ENCODE measurements around the gene NPTXR. TPM values are rescaled to one million over a fixed set of nuclear protein-coding genes. Genes with fewer than 3 reads are reported as not detected.
"Not testable (repeated sequence)": the region's sequence is repeated elsewhere in the genome, so short reads cannot be mapped to it uniquely, and the experiment has no call there.

NPTXR gene
- polyA plus RNA-seq, 1 donor from 2014 or later: 0.04 TPM

- Mint-ChIP-seq H3K4me1 (peaks cover 0 to 3% (median 0%) of the 10 kb centered on the region in 3 donors), H3K9me3 (no peaks in the 10 kb centered on the region), H3K27me3 (peaks cover 12% of the 10 kb centered on the region), H3K36me3 (no peaks in the 10 kb centered on the region), H3K4me3 (no peak overlapping the region), H3K27ac (no peak overlapping the region)
These were observed 20.2 kb downstream of the NPTXR start for GRCh38 chr22:38823637-38824036.

- no peak overlapping the region for H3K4me3 Mint-ChIP-seq
- H3K27me3 Mint-ChIP-seq: peaks cover 13% of the 10 kb centered on the region
- H3K4me1 Mint-ChIP-seq: peaks cover 0 to 3% (median 0%) of the 10 kb centered on the region in 3 donors
- H3K27ac Mint-ChIP-seq: no peak overlapping the region
- H3K9me3 Mint-ChIP-seq: no peaks in the 10 kb centered on the region
- H3K36me3 Mint-ChIP-seq: no peaks in the 10 kb centered on the region
These were observed 20.8 kb downstream of the NPTXR start for GRCh38 chr22:38823076-38823475.

- no peak overlapping the region for H3K4me3 Mint-ChIP-seq
- H3K27me3 Mint-ChIP-seq: peaks cover 18% of the 10 kb centered on the region
- no peaks in the 10 kb centered on the region for H3K36me3 Mint-ChIP-seq
- peaks cover 0 to 1% (median 0%) of the 10 kb centered on the region in 3 donors for H3K9me3 Mint-ChIP-seq
- peak overlapping the region in 1 of 3 donors; percentile 20 for H3K27ac Mint-ChIP-seq
- H3K4me1 Mint-ChIP-seq: peaks cover 0 to 3% (median 0%) of the 10 kb centered on the region in 3 donors
These were observed 23.8 kb downstream of the NPTXR start for GRCh38 chr22:38820020-38820419.

GRCh38 chr22:38819387-38819940 is 24.4 kb downstream of the NPTXR start:
- no peaks in the 10 kb centered on the region for H3K36me3 Mint-ChIP-seq
- peaks cover 0 to 3% (median 1%) of the 10 kb centered on the region in 3 donors for H3K4me1 Mint-ChIP-seq
- H3K4me3 Mint-ChIP-seq: no peak overlapping the region
- peaks cover 0 to 3% (median 0%) of the 10 kb centered on the region in 3 donors for H3K9me3 Mint-ChIP-seq
- H3K27ac Mint-ChIP-seq: no peak overlapping the region
- H3K27me3 Mint-ChIP-seq: peaks cover 23% of the 10 kb centered on the region

- Mint-ChIP-seq H3K36me3 (no peaks in the 10 kb centered on the region), H3K27ac (no peak overlapping the region), H3K27me3 (peaks cover 23% of the 10 kb centered on the region), H3K9me3 (peaks cover 0 to 3% (median 0%) of the 10 kb centered on the region in 3 donors), H3K4me1 (peaks cover 0 to 1% (median 0%) of the 10 kb centered on the region in 3 donors), H3K4me3 (no peak overlapping the region)
These were observed 26.6 kb downstream of the NPTXR start for GRCh38 chr22:38817196-38817595.

- no peak overlapping the region for H3K27ac Mint-ChIP-seq
- no peaks in the 10 kb centered on the region for H3K36me3 Mint-ChIP-seq
- H3K27me3 Mint-ChIP-seq: peaks cover 29% of the 10 kb centered on the region
- peaks cover 0 to 7% (median 0%) of the 10 kb centered on the region in 3 donors for H3K9me3 Mint-ChIP-seq
- peaks cover 0 to 3% (median 1%) of the 10 kb centered on the region in 3 donors for H3K4me1 Mint-ChIP-seq
- H3K4me3 Mint-ChIP-seq: no peak overlapping the region
These were observed 28.0 kb downstream of the NPTXR start for GRCh38 chr22:38815842-38816241.

- Mint-ChIP-seq H3K27me3 (peaks cover 21% of the 10 kb centered on the region), H3K4me3 (peak overlapping the region in 1 of 4 donors; percentile 2), H3K36me3 (peaks cover 3% of the 10 kb centered on the region), H3K9me3 (peaks cover 6 to 19% (median 12%) of the 10 kb centered on the region in 3 donors), H3K27ac (no peak overlapping the region), H3K4me1 (peaks cover 0 to 3% (median 1%) of the 10 kb centered on the region in 3 donors)
These were observed 32.6 kb downstream of the NPTXR start for GRCh38 chr22:38811241-38811640.

GRCh38 chr22:38805041-38805593 is 38.7 kb downstream of the NPTXR start:
- not testable (repeated sequence) for H3K9me3 Mint-ChIP-seq, H3K4me1 Mint-ChIP-seq, H3K4me3 Mint-ChIP-seq, H3K27ac Mint-ChIP-seq, H3K36me3 Mint-ChIP-seq
- peaks cover 17% of the 10 kb centered on the region for H3K27me3 Mint-ChIP-seq

GRCh38 chr22:38802671-38803121 is 41.1 kb downstream of the NPTXR start:
- H3K4me3 Mint-ChIP-seq: no peak overlapping the region
- no peak overlapping the region for H3K27ac Mint-ChIP-seq
- no peaks in the 10 kb centered on the region for H3K36me3 Mint-ChIP-seq
- peaks cover 0 to 3% (median 0%) of the 10 kb centered on the region in 3 donors for H3K4me1 Mint-ChIP-seq
- H3K27me3 Mint-ChIP-seq: peaks cover 31% of the 10 kb centered on the region
- H3K9me3 Mint-ChIP-seq: peaks cover 0 to 2% (median 2%) of the 10 kb centered on the region in 3 donors

GRCh38 chr22:38799265-38800002 is 44.4 kb downstream of the NPTXR start:
- no peak overlapping the region for H3K27ac Mint-ChIP-seq
- H3K4me3 Mint-ChIP-seq: no peak overlapping the region
- no peaks in the 10 kb centered on the region for H3K36me3 Mint-ChIP-seq
- H3K27me3 Mint-ChIP-seq: peaks cover 31% of the 10 kb centered on the region
- H3K9me3 Mint-ChIP-seq: peaks cover 0 to 2% (median 2%) of the 10 kb centered on the region in 3 donors
- H3K4me1 Mint-ChIP-seq: peaks cover under 1 to 6% (median 2%) of the 10 kb centered on the region in 3 donors

GRCh38 chr22:38798496-38798895 is 45.3 kb downstream of the NPTXR start:
- no peaks in the 10 kb centered on the region for H3K36me3 Mint-ChIP-seq
- peaks cover 28% of the 10 kb centered on the region for H3K27me3 Mint-ChIP-seq
- peaks cover 6 to 9% (median 7%) of the 10 kb centered on the region in 3 donors for H3K4me1 Mint-ChIP-seq
- no peak overlapping the region for H3K4me3 Mint-ChIP-seq
- H3K27ac Mint-ChIP-seq: no peak overlapping the region
- peaks cover 0 to 2% (median 2%) of the 10 kb centered on the region in 3 donors for H3K9me3 Mint-ChIP-seq

- peak overlapping the region in 1 of 4 donors; percentile 18 for H3K4me3 Mint-ChIP-seq
- no peak overlapping the region for H3K27ac Mint-ChIP-seq
- peaks cover 0 to 2% (median 2%) of the 10 kb centered on the region in 3 donors for H3K9me3 Mint-ChIP-seq
- peaks cover 21% of the 10 kb centered on the region for H3K27me3 Mint-ChIP-seq
- peaks cover 13 to 15% (median 13%) of the 10 kb centered on the region in 3 donors for H3K4me1 Mint-ChIP-seq
- no peaks in the 10 kb centered on the region for H3K36me3 Mint-ChIP-seq
These were observed 47.4 kb downstream of the NPTXR start for GRCh38 chr22:38796262-38796957.

GRCh38 chr22:38795569-38795968 is 48.3 kb downstream of the NPTXR start:
- no peaks in the 10 kb centered on the region for H3K36me3 Mint-ChIP-seq
- H3K27ac Mint-ChIP-seq: peak overlapping the region in 1 of 3 donors; percentile 36
- H3K9me3 Mint-ChIP-seq: peaks cover 0 to 2% (median 0%) of the 10 kb centered on the region in 3 donors
- H3K4me1 Mint-ChIP-seq: peaks cover 13 to 15% (median 13%) of the 10 kb centered on the region in 3 donors
- peak overlapping the region in 1 of 4 donors; percentile 42 for H3K4me3 Mint-ChIP-seq
- peaks cover 17% of the 10 kb centered on the region for H3K27me3 Mint-ChIP-seq

GRCh38 chr22:38793721-38794466 is 49.9 kb downstream of the NPTXR start, which contains the start of gene DNAL4:
TSS of gene DNAL4 (minus strand) at chr22:38794143. CDS start at chr22:38782731, 11,412 bp downstream.
- H3K27ac Mint-ChIP-seq: peak within 1 kb of the TSS; percentile 69 to 89 (median 80)
- H3K9me3 Mint-ChIP-seq: no peaks in the 10 kb centered on the region
- no peaks in the 10 kb centered on the region for H3K36me3 Mint-ChIP-seq
- peaks cover 6% of the 10 kb centered on the region for H3K27me3 Mint-ChIP-seq
- peaks cover 13 to 15% (median 13%) of the 10 kb centered on the region in 3 donors for H3K4me1 Mint-ChIP-seq
- H3K4me3 Mint-ChIP-seq: peak within 1 kb of the TSS; percentile 85 to 96 (median 92)

All from IgD-negative memory B cell (primary cell).